WTC11 (cell line): Measurements from ENCODE around the gene ADCY1. TPM values are rescaled to one million over a fixed set of nuclear protein-coding genes. Genes with fewer than 3 reads are reported as not detected.

Source experiments
- ATAC-seq: fragments of 200-7000 bp; cut with Tn5 transposase; 2 replicates; pipeline ENCODE4 v1.10.0; 2021; ENCODE audit warnings: mild to moderate bottlenecking, moderate library complexity
- CTCF ChIA-PET: fragments of 300-600 bp; sonication (Branson Sonifier 250); formaldehyde crosslinking; loops from one replicate; lab custom pipeline; 2021; ENCODE audit warnings: antibody characterized with exemption; lab: Charles Lee
- POLR2A ChIA-PET: fragments of 350-600 bp; sonication (Branson Sonifier 250); formaldehyde crosslinking; loops from one replicate; lab custom pipeline; 2021; ENCODE audit warnings: antibody characterized with exemption; lab: Charles Lee
- DNase-seq: peaks from one replicate; pipeline ENCODE4 v3.0.0; 2021; ENCODE audit warnings: low spot score
- H3K27ac Mint-ChIP-seq: 2 replicates; pipeline ENCODE4 v1.8.0; 2021; ENCODE audit warnings: mixed read lengths
- H3K27me3 Mint-ChIP-seq: 2 replicates; pipeline ENCODE4 v1.8.0; 2021; ENCODE audit warnings: low read depth, mild to moderate bottlenecking, moderate library complexity, mixed read lengths
- H3K36me3 Mint-ChIP-seq: 2 replicates; pipeline ENCODE4 v1.8.0; 2021; ENCODE audit warnings: mixed read lengths
- H3K4me1 Mint-ChIP-seq: 2 replicates; pipeline ENCODE4 v1.8.0; 2022; ENCODE audit warnings: mixed read lengths
- H3K4me3 Mint-ChIP-seq: 2 replicates; pipeline ENCODE4 v1.8.0; 2021; ENCODE audit warnings: mild to moderate bottlenecking, moderate library complexity, mixed read lengths
- H3K9me3 Mint-ChIP-seq: 2 replicates; pipeline ENCODE4 v1.8.0; 2021; ENCODE audit warnings: mixed read lengths
- AR ChIP-seq: fragments of 250-450 bp; sonication (Bioruptor Pico); IDR thresholded peaks from 2 replicates; pipeline ENCODE4 v1.9.0; 2021; ENCODE audit warnings: mild to moderate bottlenecking
- ATF6 ChIP-seq: sonication (generic); formaldehyde crosslinking; IDR thresholded peaks from 2 replicates; pipeline ENCODE4 v1.8.1; 2023; ENCODE audit warnings: mild to moderate bottlenecking, missing genetic modification reagents
- E2F4 ChIP-seq: sonication (generic); formaldehyde crosslinking; IDR thresholded peaks from 2 replicates; pipeline ENCODE4 v1.8.1; 2022; ENCODE audit warnings: low read depth, mild to moderate bottlenecking, moderate library complexity, missing genetic modification reagents, borderline replicate concordance
- EMX1 ChIP-seq: fragments of 250-450 bp; sonication (Bioruptor Pico); IDR thresholded peaks from 2 replicates; pipeline ENCODE4 v1.8.0; 2021; ENCODE audit warnings: mild to moderate bottlenecking
- ESRRA ChIP-seq: sonication (generic); formaldehyde crosslinking; IDR thresholded peaks from 2 replicates; pipeline ENCODE4 v1.8.1; 2022; ENCODE audit warnings: mild to moderate bottlenecking, missing genetic modification reagents, borderline replicate concordance
- ETV6 ChIP-seq: sonication (generic); formaldehyde crosslinking; IDR thresholded peaks from 2 replicates; pipeline ENCODE4 v1.8.1; 2022; ENCODE audit warnings: mild to moderate bottlenecking, missing genetic modification reagents
- FOXP4 ChIP-seq: sonication (generic); formaldehyde crosslinking; IDR thresholded peaks from 2 replicates; pipeline ENCODE4 v1.8.0; 2022; ENCODE audit warnings: mild to moderate bottlenecking, missing genetic modification reagents
- HMGA2 ChIP-seq: fragments of 250-450 bp; sonication (Bioruptor Pico); IDR thresholded peaks from 2 replicates; pipeline ENCODE4 v1.4.0; 2021; ENCODE audit warnings: mild to moderate bottlenecking, moderate library complexity
- JAZF1 ChIP-seq: fragments of 250-450 bp; sonication (Bioruptor Pico); IDR thresholded peaks from 2 replicates; pipeline ENCODE4 v1.9.0; 2021; ENCODE audit warnings: moderate library complexity, mild to moderate bottlenecking, inconsistent platforms
- NR2C2 ChIP-seq: sonication (generic); formaldehyde crosslinking; IDR thresholded peaks from 2 replicates; pipeline ENCODE4 v1.8.0; 2022; ENCODE audit warnings: mild to moderate bottlenecking, missing genetic modification reagents
- PRDM15 ChIP-seq: sonication (generic); formaldehyde crosslinking; IDR thresholded peaks from 2 replicates; pipeline ENCODE4 v1.8.0; 2022; ENCODE audit warnings: missing genetic modification reagents
- PRRX2 ChIP-seq: fragments of 250-450 bp; sonication (Bioruptor Pico); IDR thresholded peaks from 2 replicates; pipeline ENCODE4 v1.8.0; 2021; ENCODE audit warnings: mild to moderate bottlenecking
- RELA ChIP-seq: sonication (generic); formaldehyde crosslinking; IDR thresholded peaks from 2 replicates; pipeline ENCODE4 v1.8.1; 2022; ENCODE audit warnings: missing genetic modification reagents, mild to moderate bottlenecking, borderline replicate concordance
- RORB ChIP-seq: fragments of 250-450 bp; sonication (Bioruptor Pico); IDR thresholded peaks from 2 replicates; pipeline ENCODE4 v1.9.0; 2021; ENCODE audit warnings: mild to moderate bottlenecking
- SMAD3 ChIP-seq: sonication (generic); formaldehyde crosslinking; IDR thresholded peaks from 2 replicates; pipeline ENCODE4 v1.8.0; 2022; ENCODE audit warnings: missing genetic modification reagents, mild to moderate bottlenecking, borderline replicate concordance
- SP1 ChIP-seq: sonication (generic); formaldehyde crosslinking; conservative IDR thresholded peaks from 2 replicates; pipeline ENCODE4 v1.8.1; 2022; ENCODE audit warnings: missing genetic modification reagents
- TP53 ChIP-seq: sonication (generic); formaldehyde crosslinking; IDR thresholded peaks from 2 replicates; pipeline ENCODE4 v1.8.1; 2023; ENCODE audit warnings: mild to moderate bottlenecking, missing genetic modification reagents
- ZNF138 ChIP-seq: sonication (generic); formaldehyde crosslinking; conservative IDR thresholded peaks from 2 replicates; pipeline ENCODE4 v1.8.1; 2022; ENCODE audit warnings: mild to moderate bottlenecking, moderate library complexity, missing genetic modification reagents
- ZNF317 ChIP-seq: sonication (generic); formaldehyde crosslinking; IDR thresholded peaks from 2 replicates; pipeline ENCODE4 v1.8.1; 2023; ENCODE audit warnings: low read depth, mild to moderate bottlenecking, moderate library complexity, missing genetic modification reagents, borderline replicate concordance
- ZNF512 ChIP-seq: sonication (generic); formaldehyde crosslinking; IDR thresholded peaks from 2 replicates; pipeline ENCODE4 v1.8.1; 2022; ENCODE audit warnings: missing genetic modification reagents, borderline replicate concordance
- ZNF671 ChIP-seq: fragments of 250-450 bp; sonication (Bioruptor Pico); IDR thresholded peaks from 2 replicates; pipeline ENCODE4 v1.8.0; 2021; ENCODE audit warnings: mild to moderate bottlenecking
- total RNA-seq: library from RNA; stranded (reverse); gene quantifications from 3 replicates; pipeline ENCODE4 v1.2.3, GENCODE V29; 2021

Gene ADCY1
- total RNA-seq, 1 experiment from 2014 or later: 29.0 TPM

- peaks cover 36% of the 10 kb centered on the region for H3K4me1 Mint-ChIP-seq
- CTCF ChIA-PET: interaction anchor here (2.9 kb wide), 1 partner anchor 10 kb away, joined by 10 read pairs; no protein-coding TSS in a partner anchor
- peak overlapping the region; percentile 75 for H3K4me3 Mint-ChIP-seq
- TF ChIP-seq E2F4 (no peak), TP53 (no peak), ZNF512 (CRISPR knock-in tag) (no peak), PRDM15 (CRISPR knock-in tag) (no peak), AR (no peak), ZNF317 (no peak), HMGA2 (no peak), RELA (CRISPR knock-in tag) (no peak), ATF6 (CRISPR knock-in tag) (no peak), ZNF138 (CRISPR knock-in tag) (no peak), NR2C2 (CRISPR knock-in tag) (no peak)
- no peaks in the 10 kb centered on the region for H3K36me3 Mint-ChIP-seq
- H3K9me3 Mint-ChIP-seq: peaks cover 13% of the 10 kb centered on the region
- DNase-seq (no peak), ATAC-seq (no peak)
- H3K27ac Mint-ChIP-seq: no peak overlapping the region
- H3K27me3 Mint-ChIP-seq: peaks cover 48% of the 10 kb centered on the region
- POLR2A ChIA-PET: no interaction called here
These were observed 964 bp upstream of the ADCY1 start for GRCh38 chr7:45573204-45573603.

GRCh38 chr7:45574416-45574668, 174 bp downstream of the ADCY1 start:
- Mint-ChIP-seq H3K4me3 (no peak overlapping the region), H3K4me1 (peaks cover 46% of the 10 kb centered on the region), H3K36me3 (no peaks in the 10 kb centered on the region), H3K27ac (no peak overlapping the region), H3K27me3 (peaks cover 48% of the 10 kb centered on the region), H3K9me3 (peaks cover 13% of the 10 kb centered on the region)
- ChIA-PET POLR2A (no interaction called here), CTCF (interaction anchor here (0.7 to 2.9 kb wide), 4 partner anchors 9 to 345 kb away, joined by 4 to 10 read pairs (median 4); no protein-coding TSS in a partner anchor)
- no peak for DNase-seq
- no peak; the same call in 1 of the 2 replicates for ATAC-seq
- no peak for TF ChIP-seq JAZF1
- TF ChIP-seq SP1 (CRISPR knock-in tag): no peak
- TF ChIP-seq ETV6 (CRISPR knock-in tag): no peak
- TF ChIP-seq RORB: no peak
- TF ChIP-seq EMX1 (CRISPR knock-in tag): no peak
- no peak for TF ChIP-seq ESRRA (CRISPR knock-in tag)
- no peak for TF ChIP-seq FOXP4 (CRISPR knock-in tag)
- no peak for TF ChIP-seq ZNF671 (CRISPR knock-in tag)
- no peak for TF ChIP-seq PRRX2 (CRISPR knock-in tag)
- no peak for TF ChIP-seq SMAD3
